Activated CD4-positive, alpha-beta T cell treated with anti-CD3 and anti-CD28 coated beads for 36 hours (primary cell): ENCODE data around the gene MRFAP1. TPM values are rescaled to one million over a fixed set of nuclear protein-coding genes. Genes with fewer than 3 reads are reported as not detected.
"Not testable (repeated sequence)": the region's sequence is repeated elsewhere in the genome, so short reads cannot be mapped to it uniquely, and the experiment has no call there.

Experiments
- ATAC-seq: fragments of 200-7000 bp; cut with Tn5 transposase; one replicate; pipeline ENCODE4 v1.10.0; 2021; ENCODE audit warnings: mild to moderate bottlenecking, moderate library complexity
- CTCF ChIA-PET: fragments of 350-600 bp; sonication (Branson Sonifier 250); formaldehyde crosslinking; loops from one replicate; lab custom pipeline; 2021; ENCODE audit warnings: antibody characterized with exemption; lab: Charles Lee
- POLR2A ChIA-PET: fragments of 350-600 bp; sonication (Branson Sonifier 250); formaldehyde crosslinking; loops from one replicate; lab custom pipeline; 2021; ENCODE audit warnings: antibody characterized with exemption, inconsistent platforms; lab: Charles Lee
- DNase-seq: peaks from one replicate; pipeline ENCODE4 v3.0.0-alpha.2; 2020
- H3K27ac Mint-ChIP-seq: one replicate; pipeline ENCODE4 v1.8.0; 2021; ENCODE audit warnings: mixed read lengths
- H3K27me3 Mint-ChIP-seq: one replicate; pipeline ENCODE4 v1.8.0; 2021; ENCODE audit warnings: mixed read lengths
- H3K36me3 Mint-ChIP-seq: one replicate; pipeline ENCODE4 v1.8.0; 2021; ENCODE audit warnings: low read depth, mixed read lengths
- H3K4me1 Mint-ChIP-seq: one replicate; pipeline ENCODE4 v1.8.0; 2021; ENCODE audit warnings: mixed read lengths
- H3K4me3 Mint-ChIP-seq: one replicate; pipeline ENCODE4 v1.8.0; 2021; ENCODE audit warnings: mild to moderate bottlenecking, moderate library complexity, mixed read lengths
- H3K9me3 Mint-ChIP-seq: one replicate; pipeline ENCODE4 v1.8.0; 2021; ENCODE audit warnings: low read depth, mixed read lengths
- intact Hi-C, 2 experiments: fragments of 100-400 bp; cut with DNase I in 1 of 2; cut with micrococcal nuclease in 1 of 2; formaldehyde crosslinking; loops; one replicate each; pipeline versions ENCODE4 v1.14.2 to v1.15.1; 2022 to 2024; cut with DNase I, micrococcal nuclease
- total RNA-seq, 2 experiments: library from RNA; stranded (reverse); gene quantifications; one replicate each; pipeline ENCODE4 v1.2.3, GENCODE V29; 2021

The MRFAP1 gene
- total RNA-seq, 2 experiments from 2014 or later, result 66.8 to 122 TPM

- H3K27me3 Mint-ChIP-seq, result peaks cover 16% of the 10 kb centered on the region
- ChIA-PET POLR2A (interaction anchor here (3.3 kb wide), 1 partner anchor 16 kb away, joined by 13 read pairs; a partner anchor contains a TSS), CTCF (interaction anchor here (0.6 to 1.0 kb wide), 4 partner anchors 17 to 215 kb away, joined by 3 to 4 read pairs (median 3); no protein-coding TSS in a partner anchor)
- intact Hi-C loops, result no loop called here
- no peaks in the 10 kb centered on the region for H3K36me3 Mint-ChIP-seq
- peaks cover 2% of the 10 kb centered on the region for H3K9me3 Mint-ChIP-seq
- ATAC-seq, result peak; percentile 31
- H3K27ac Mint-ChIP-seq, result no peak overlapping the region
- DNase-seq, result no peak
- H3K4me1 Mint-ChIP-seq, result peaks cover 12% of the 10 kb centered on the region
- peak overlapping the region; percentile 43 for H3K4me3 Mint-ChIP-seq
Observed at GRCh38 chr4:6658209-6658595, 17.7 kb downstream of the MRFAP1 start.

GRCh38 chr4:6658597-6659075 is 18.2 kb downstream of the MRFAP1 start:
- peaks cover 21% of the 10 kb centered on the region for H3K27me3 Mint-ChIP-seq
- H3K4me1 Mint-ChIP-seq, result peaks cover 12% of the 10 kb centered on the region
- peak overlapping the region; percentile 43 for H3K4me3 Mint-ChIP-seq
- H3K9me3 Mint-ChIP-seq, result peaks cover 2% of the 10 kb centered on the region
- peak; percentile 81 for ATAC-seq
- intact Hi-C loops, result no loop called here
- CTCF ChIA-PET, result interaction anchor here (0.6 to 1.0 kb wide), 4 partner anchors 16 to 214 kb away, joined by 3 read pairs; no protein-coding TSS in a partner anchor
- no peaks in the 10 kb centered on the region for H3K36me3 Mint-ChIP-seq
- no peak overlapping the region for H3K27ac Mint-ChIP-seq
- DNase-seq, result peak; percentile 59
- POLR2A ChIA-PET, result interaction anchor here (3.3 kb wide), 1 partner anchor 15 kb away, joined by 13 read pairs; a partner anchor contains a TSS

- Mint-ChIP-seq H3K27ac (no peak overlapping the region), H3K4me1 (peaks cover 12% of the 10 kb centered on the region), H3K4me3 (no peak overlapping the region), H3K27me3 (peaks cover 24% of the 10 kb centered on the region), H3K9me3 (no peaks in the 10 kb centered on the region), H3K36me3 (no peaks in the 10 kb centered on the region)
- no peak for ATAC-seq
- no peak for DNase-seq
- intact Hi-C loops, result no loop called here
- ChIA-PET POLR2A (interaction anchor here (3.3 kb wide), 1 partner anchor 14 kb away, joined by 13 read pairs; a partner anchor contains a TSS), CTCF (interaction anchor here (0.7 kb wide), 1 partner anchor 13 kb away, joined by 3 read pairs; no protein-coding TSS in a partner anchor)
Observed at GRCh38 chr4:6659897-6660296, 19.4 kb downstream of the MRFAP1 start.

GRCh38 chr4:6660430-6660829 is 19.9 kb downstream of the MRFAP1 start:
- Mint-ChIP-seq H3K4me3 (no peak overlapping the region), H3K36me3 (no peaks in the 10 kb centered on the region), H3K27ac (no peak overlapping the region), H3K27me3 (peaks cover 24% of the 10 kb centered on the region), H3K4me1 (peaks cover 12% of the 10 kb centered on the region), H3K9me3 (no peaks in the 10 kb centered on the region)
- intact Hi-C loops, result no loop called here
- ChIA-PET CTCF (interaction anchor here (0.7 kb wide), 1 partner anchor 13 kb away, joined by 3 read pairs; no protein-coding TSS in a partner anchor), POLR2A (interaction anchor here (3.3 kb wide), 1 partner anchor 13 kb away, joined by 13 read pairs; a partner anchor contains a TSS)
- ATAC-seq, result no peak
- no peak for DNase-seq

- Mint-ChIP-seq H3K27ac (no peak overlapping the region), H3K36me3 (no peaks in the 10 kb centered on the region), H3K27me3 (peaks cover 24% of the 10 kb centered on the region), H3K4me3 (no peak overlapping the region), H3K4me1 (peaks cover 12% of the 10 kb centered on the region), H3K9me3 (no peaks in the 10 kb centered on the region)
- intact Hi-C loops, result no loop called here
- POLR2A ChIA-PET, result interaction anchor here (1.6 kb wide), 1 partner anchor 11 kb away, joined by 6 read pairs; a partner anchor contains a TSS
- CTCF ChIA-PET, result interaction anchor here (1.3 to 1.9 kb wide), 2 partner anchors 8 to 20 kb away, joined by 3 to 6 read pairs; no protein-coding TSS in a partner anchor
- ATAC-seq (no peak), DNase-seq (no peak)
Observed at GRCh38 chr4:6662591-6662990, 22.1 kb downstream of the MRFAP1 start.

- Mint-ChIP-seq H3K9me3 (no peaks in the 10 kb centered on the region), H3K27ac (no peak overlapping the region), H3K36me3 (no peaks in the 10 kb centered on the region), H3K27me3 (peaks cover 24% of the 10 kb centered on the region), H3K4me1 (peaks cover 9% of the 10 kb centered on the region), H3K4me3 (no peak overlapping the region)
- intact Hi-C loops, result no loop called here
- ChIA-PET POLR2A (interaction anchor here (0.6 to 1.6 kb wide), 3 partner anchors 10 to 256 kb away, joined by 3 to 6 read pairs (median 4); a partner anchor contains a TSS), CTCF (interaction anchor here (1.0 to 1.9 kb wide), 7 partner anchors 9 to 44 kb away, joined by 3 to 6 read pairs (median 5); no protein-coding TSS in a partner anchor)
- ATAC-seq (no peak), DNase-seq (no peak)
Observed at GRCh38 chr4:6663596-6664393, 23.3 kb downstream of the MRFAP1 start.

GRCh38 chr4:6665320-6665654 is 24.8 kb downstream of the MRFAP1 start:
- Mint-ChIP-seq H3K9me3 (no peaks in the 10 kb centered on the region), H3K27me3 (peaks cover 20% of the 10 kb centered on the region), H3K27ac (no peak overlapping the region), H3K4me3 (no peak overlapping the region), H3K36me3 (no peaks in the 10 kb centered on the region), H3K4me1 (no peaks in the 10 kb centered on the region)
- CTCF ChIA-PET, result no interaction called here
- DNase-seq (no peak), ATAC-seq (no peak)
- POLR2A ChIA-PET, result no interaction called here
- intact Hi-C loops, result no loop called here

GRCh38 chr4:6668391-6668790 is 27.9 kb downstream of the MRFAP1 start:
- POLR2A ChIA-PET, result no interaction called here
- peaks cover 4% of the 10 kb centered on the region for H3K4me1 Mint-ChIP-seq
- H3K27ac Mint-ChIP-seq, result no peak overlapping the region
- H3K9me3 Mint-ChIP-seq, result no peaks in the 10 kb centered on the region
- intact Hi-C loops, result no loop called here
- no peak for ATAC-seq
- no peaks in the 10 kb centered on the region for H3K36me3 Mint-ChIP-seq
- H3K27me3 Mint-ChIP-seq, result peaks cover 6% of the 10 kb centered on the region
- no peak overlapping the region for H3K4me3 Mint-ChIP-seq
- CTCF ChIA-PET, result no interaction called here
- no peak for DNase-seq

- H3K27me3 Mint-ChIP-seq, result no peaks in the 10 kb centered on the region
- no peak for ATAC-seq
- no peaks in the 10 kb centered on the region for H3K9me3 Mint-ChIP-seq
- H3K4me1 Mint-ChIP-seq, result peaks cover 25% of the 10 kb centered on the region
- no peak overlapping the region for H3K27ac Mint-ChIP-seq
- no peak overlapping the region for H3K4me3 Mint-ChIP-seq
- H3K36me3 Mint-ChIP-seq, result peaks cover 21% of the 10 kb centered on the region
- no peak for DNase-seq
- CTCF ChIA-PET, result interaction anchor here (0.8 kb wide), 1 partner anchor 31 kb away, joined by 3 read pairs; no protein-coding TSS in a partner anchor
- POLR2A ChIA-PET, result no interaction called here
- intact Hi-C loops, result no loop called here
Observed at GRCh38 chr4:6671648-6672047, 31.2 kb downstream of the MRFAP1 start.

GRCh38 chr4:6672131-6672530 is 31.6 kb downstream of the MRFAP1 start:
- Mint-ChIP-seq H3K27ac (no peak overlapping the region), H3K36me3 (peaks cover 25% of the 10 kb centered on the region), H3K9me3 (no peaks in the 10 kb centered on the region), H3K4me1 (peaks cover 30% of the 10 kb centered on the region), H3K4me3 (no peak overlapping the region), H3K27me3 (no peaks in the 10 kb centered on the region)
- DNase-seq (no peak), ATAC-seq (no peak)
- intact Hi-C loops, result no loop called here
- ChIA-PET CTCF (interaction anchor here (0.8 to 1.7 kb wide), 2 partner anchors 31 to 45 kb away, joined by 3 to 8 read pairs; no protein-coding TSS in a partner anchor), POLR2A (no interaction called here)

GRCh38 chr4:6672541-6673190 is 32.2 kb downstream of the MRFAP1 start:
- ATAC-seq, H3K27me3 Mint-ChIP-seq, H3K9me3 Mint-ChIP-seq, H3K4me3 Mint-ChIP-seq, DNase-seq: not testable (repeated sequence)
- ChIA-PET POLR2A (interaction anchor here (0.6 to 3.9 kb wide), 10 partner anchors 10 to 395 kb away, joined by 3 to 42 read pairs (median 8); partner anchors contain the start of genes GRPEL1, MAN2B2, MRFAP1 and MRFAP1L1), CTCF (interaction anchor here (1.0 to 3.6 kb wide), 6 partner anchors 9 to 48 kb away, joined by 4 to 39 read pairs (median 6); partner anchors contain the start of genes MRFAP1 and MRFAP1L1)
- H3K36me3 Mint-ChIP-seq, result peaks cover 31% of the 10 kb centered on the region
- H3K4me1 Mint-ChIP-seq, result peaks cover 36% of the 10 kb centered on the region
- intact Hi-C loops, result loop anchor here (1.0 kb wide), 1 partner anchor 32 kb away; the partner anchor contains the start of gene MRFAP1 (in 2 of the 2)
- H3K27ac Mint-ChIP-seq, result peak overlapping the region; percentile 99
